Gastrocnemius medialis (tissue), 4 donors: ENCODE results near the gene GALNT15. TPM values are rescaled to one million over a fixed set of nuclear protein-coding genes. Genes with fewer than 3 reads are reported as not detected.

Source experiments
- ATAC-seq, 2 donors: fragments of 150-250 bp; one replicate each; pipeline ENCODE4 v1.9.1; 2016
- DNase-seq, 2 donors: peaks; one replicate each; pipeline ENCODE4 v3.0.0-alpha.2; 2019
- H3K27ac ChIP-seq, 4 donors: fragments of 200-600 bp; sonication (generic); 1 replicate in 1 of 4; 2 replicates in 3 of 4; pipeline ENCODE4 v1.5.1; 2016 to 2018; ENCODE audit warnings: mild to moderate bottlenecking in 2 of 4, moderate library complexity in 1 of 4
- H3K27me3 ChIP-seq, 3 donors: fragments of 200-600 bp; sonication (generic) in 2 of 3; 1 replicate in 1 of 3; 2 replicates in 2 of 3; pipeline versions ENCODE4 v1.5.1 to v1.6.0; 2016 to 2019; ENCODE audit warnings: mild to moderate bottlenecking in 1 of 3, moderate library complexity in 1 of 3
- H3K36me3 ChIP-seq, 2 donors: fragments of 200-600 bp; sonication (generic) in 1 of 2; one replicate each; pipeline ENCODE4 v1.5.1; 2017 to 2018
- H3K4me1 ChIP-seq, 2 donors: fragments of 200-600 bp; sonication (generic) in 1 of 2; one replicate each; pipeline ENCODE4 v1.5.1; 2016 to 2017; ENCODE audit warnings: mild to moderate bottlenecking in 2 of 2
- H3K4me3 ChIP-seq, 4 donors: fragments of 200-600 bp; sonication (generic) in 3 of 4; 1 replicate in 1 of 4; 2 replicates in 3 of 4; pipeline ENCODE4 v1.5.1; 2016 to 2019; ENCODE audit warnings: mild to moderate bottlenecking in 2 of 4
- H3K9me3 ChIP-seq, 3 donors: fragments of 200-600 bp; sonication (generic) in 2 of 3; 1 replicate in 1 of 3; 2 replicates in 2 of 3; pipeline ENCODE4 v1.5.1; 2016 to 2019
- CTCF ChIP-seq, 5 experiments: fragments of 450-650 bp in 3 of 5; fragments of 200-600 bp in 2 of 5; sonication (generic) in 2 of 5; IDR thresholded peaks in 4 of 5; conservative IDR thresholded peaks in 1 of 5; 1 replicate in 4 of 5; 2 replicates in 1 of 5; pipeline ENCODE4 v1.5.1; 2016 to 2019; ENCODE audit warnings: antibody characterized with exemption in 5 of 5, mild to moderate bottlenecking in 3 of 5, moderate library complexity in 3 of 5
- POLR2A ChIP-seq, 2 donors: fragments of 450-650 bp; IDR thresholded peaks; one replicate each; pipeline ENCODE4 v1.6.1; 2017; ENCODE audit warnings: antibody characterized with exemption in 2 of 2, mild to moderate bottlenecking in 2 of 2, moderate library complexity in 2 of 2
- in situ Hi-C, 4 donors: fragments of 200-750 bp; cut with MboI; loops; one replicate each; pipeline versions ENCODE4 v1.15.0 to v1.8.0; 2017; ENCODE audit warnings: low sequenced_read_pairs in 4 of 4
- intact Hi-C: fragments of 100-400 bp; cut with DNase I; formaldehyde crosslinking; loops from one replicate; pipeline ENCODE4 v1.15.1; 2023; ENCODE audit warnings: low total_unique reads
- total RNA-seq, 4 donors: library from RNA; depleted of rRNA; stranded (reverse); fragments of >200 nt; gene quantifications; one replicate each; pipeline versions ENCODE4 v1.1.0 to v1.2.3, GENCODE V29; 2016

The GALNT15 gene
- total RNA-seq, 4 donors from 2014 or later, result 57.6 to 94.0 (median 79.6) TPM

- Histone ChIP-seq H3K36me3 (no peaks in the 10 kb centered on the region), H3K4me1 (peaks cover 45 to 54% of the 10 kb centered on the region in 2 donors), H3K27me3 (no peaks in the 10 kb centered on the region), H3K27ac (peak overlapping the region; percentile 52 to 72 (median 62)), H3K4me3 (no peak overlapping the region), H3K9me3 (no peaks in the 10 kb centered on the region)
- intact Hi-C loops, result loop anchor here (5.0 kb wide), 1 partner anchor 35 kb away; the partner anchor contains the start of gene GALNT15
- ATAC-seq (no peak), DNase-seq (no peak)
- TF ChIP-seq CTCF (IDR thresholded peaks at IDR 0.05 in 4 of 5, conservative IDR thresholded peaks at IDR 0.05 in 1 of 5), result no peak
- no peak for TF ChIP-seq POLR2A (IDR thresholded peaks at IDR 0.05)
- in situ Hi-C loops, result loop anchor here in 1 of 4 donors (10.0 kb wide), 1 partner anchor 82 kb away; no protein-coding TSS in a partner anchor
Observed at GRCh38 chr3:16137044-16137443, 37.4 kb upstream of the GALNT15 start.

DNA sequence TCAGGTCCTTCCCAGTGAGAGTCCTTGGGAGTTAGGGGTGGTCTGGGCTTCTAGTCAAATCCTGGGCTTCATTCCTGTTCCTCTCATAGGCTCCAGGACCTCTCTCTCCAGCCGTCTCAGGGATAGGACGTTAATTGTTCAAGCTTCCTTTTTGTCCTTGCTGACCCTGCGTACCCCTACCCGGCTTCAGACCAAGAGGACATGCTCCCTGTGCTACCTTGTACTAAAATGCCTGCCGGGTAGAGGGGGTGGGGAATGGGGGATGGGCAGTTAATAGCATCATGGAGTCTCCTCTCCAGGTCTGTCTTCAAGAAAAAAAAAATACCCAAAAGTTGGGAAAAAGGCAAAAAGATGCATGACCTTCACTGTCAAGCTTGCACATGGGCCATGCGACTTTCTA, 36.5 kb upstream of the GALNT15 start:
- DNase-seq (no peak), ATAC-seq (no peak)
- Histone ChIP-seq H3K4me3 (no peak overlapping the region), H3K4me1 (peaks cover 42 to 51% of the 10 kb centered on the region in 2 donors), H3K27me3 (no peaks in the 10 kb centered on the region), H3K9me3 (no peaks in the 10 kb centered on the region), H3K27ac (peak overlapping the region in 3 of 4 donors; percentile 52 to 64 (median 59)), H3K36me3 (no peaks in the 10 kb centered on the region)
- in situ Hi-C loops (loop anchor here in 1 of 4 donors (10.0 kb wide), 1 partner anchor 83 kb away; no protein-coding TSS in a partner anchor), intact Hi-C loops (loop anchor here (5.0 kb wide), 1 partner anchor 34 kb away; the partner anchor contains the start of gene GALNT15)
- TF ChIP-seq POLR2A (IDR thresholded peaks at IDR 0.05) (no peak), CTCF (IDR thresholded peaks at IDR 0.05 in 4 of 5, conservative IDR thresholded peaks at IDR 0.05 in 1 of 5) (no peak)

DNA sequence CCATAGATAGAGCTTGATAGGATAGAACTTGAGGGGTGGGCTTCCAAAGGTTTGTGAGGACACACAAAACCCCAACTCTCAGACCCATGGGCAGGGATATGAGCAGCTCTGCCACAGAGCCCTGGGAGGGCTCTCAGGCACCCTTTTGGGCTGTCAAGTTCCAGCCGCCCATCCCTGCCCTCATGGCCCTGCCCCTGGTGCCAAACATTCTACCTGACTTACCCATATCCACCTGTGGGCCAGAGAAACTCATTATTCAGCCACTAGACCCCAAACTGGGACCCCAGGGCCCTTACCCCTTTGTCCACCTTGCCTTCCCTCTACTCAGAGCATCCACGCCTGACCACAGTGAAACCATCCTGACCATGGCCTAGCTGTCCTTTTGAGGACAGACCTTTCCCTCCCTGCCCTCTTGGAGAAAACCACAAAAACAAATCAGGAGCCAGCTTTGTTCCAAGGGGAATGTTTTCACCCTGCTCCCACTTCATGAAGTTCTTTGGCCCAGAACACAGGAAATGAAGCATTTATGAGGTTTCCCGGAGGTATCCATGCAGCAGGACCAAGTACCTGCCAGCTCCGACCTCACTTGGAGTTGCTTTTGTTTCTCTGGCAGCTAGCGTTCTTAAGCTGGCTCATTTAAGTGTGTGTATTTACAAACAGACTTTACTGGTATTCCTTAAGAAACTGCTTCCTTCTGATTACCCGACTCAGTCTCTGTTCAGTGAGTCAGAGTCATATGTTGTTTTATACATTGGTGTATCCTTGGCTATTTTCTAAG, 34.2 kb upstream of the GALNT15 start:
- ATAC-seq (peak; percentile 67 to 71), DNase-seq (peak; percentile 36 to 72)
- in situ Hi-C loops, result no loop called here
- Histone ChIP-seq H3K4me1 (peaks cover 27 to 28% of the 10 kb centered on the region in 2 donors), H3K9me3 (no peaks in the 10 kb centered on the region), H3K4me3 (no peak overlapping the region), H3K27ac (peak overlapping the region; percentile 62 to 86 (median 80)), H3K27me3 (no peaks in the 10 kb centered on the region), H3K36me3 (no peaks in the 10 kb centered on the region)
- peak in 1 of 2 donors; percentile 27 for TF ChIP-seq POLR2A (IDR thresholded peaks at IDR 0.05)
- no peak for TF ChIP-seq CTCF (IDR thresholded peaks at IDR 0.05 in 4 of 5, conservative IDR thresholded peaks at IDR 0.05 in 1 of 5)
- intact Hi-C loops, result no loop called here

GRCh38 chr3:16140894-16141285, 33.6 kb upstream of the GALNT15 start:
- no peaks in the 10 kb centered on the region for H3K9me3 ChIP-seq
- no peaks in the 10 kb centered on the region for H3K27me3 ChIP-seq
- no peak overlapping the region for H3K4me3 ChIP-seq
- intact Hi-C loops, result no loop called here
- H3K36me3 ChIP-seq, result no peaks in the 10 kb centered on the region
- in situ Hi-C loops, result no loop called here
- ATAC-seq, result no peak
- H3K4me1 ChIP-seq, result peaks cover 22% of the 10 kb centered on the region in 2 donors
- no peak for TF ChIP-seq POLR2A (IDR thresholded peaks at IDR 0.05)
- TF ChIP-seq CTCF (IDR thresholded peaks at IDR 0.05 in 4 of 5, conservative IDR thresholded peaks at IDR 0.05 in 1 of 5), result no peak
- H3K27ac ChIP-seq, result peak overlapping the region; percentile 62 to 86 (median 80)
- no peak for DNase-seq
